ENCODE results near the gene YIF1B. TPM values are rescaled to one million over a fixed set of nuclear protein-coding genes. Genes with fewer than 3 reads are reported as not detected.
A peak's percentile ranks its signal among the peaks of the same experiment; 100 is the strongest.
"Not testable (repeated sequence)": the region's sequence is repeated elsewhere in the genome, so short reads cannot be mapped to it uniquely, and the experiment has no call there.

The YIF1B gene, protein sequence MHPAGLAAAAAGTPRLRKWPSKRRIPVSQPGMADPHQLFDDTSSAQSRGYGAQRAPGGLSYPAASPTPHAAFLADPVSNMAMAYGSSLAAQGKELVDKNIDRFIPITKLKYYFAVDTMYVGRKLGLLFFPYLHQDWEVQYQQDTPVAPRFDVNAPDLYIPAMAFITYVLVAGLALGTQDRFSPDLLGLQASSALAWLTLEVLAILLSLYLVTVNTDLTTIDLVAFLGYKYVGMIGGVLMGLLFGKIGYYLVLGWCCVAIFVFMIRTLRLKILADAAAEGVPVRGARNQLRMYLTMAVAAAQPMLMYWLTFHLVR
- total RNA-seq, result 36.5 TPM
- long read RNA-seq, transcript YIF1B-201 (8 exons, 964 nt), result minor isoform, 9 of 108 reads
- long read RNA-seq, transcript YIF1B-216 (8 exons, 1,181 nt), result major isoform, 44 of 108 reads
- long read RNA-seq, transcript YIF1B-204 (7 exons, 1,404 nt), result minor isoform, 7 of 108 reads
- long read RNA-seq, transcript YIF1B-203 (8 exons, 1,225 nt), result minor isoform, 15 of 108 reads
- long read RNA-seq, partial matches to known transcripts, result 2 of 108 reads
- long read RNA-seq, other reads (novel, unspliced or antisense), result 25 of 108 reads

DNA sequence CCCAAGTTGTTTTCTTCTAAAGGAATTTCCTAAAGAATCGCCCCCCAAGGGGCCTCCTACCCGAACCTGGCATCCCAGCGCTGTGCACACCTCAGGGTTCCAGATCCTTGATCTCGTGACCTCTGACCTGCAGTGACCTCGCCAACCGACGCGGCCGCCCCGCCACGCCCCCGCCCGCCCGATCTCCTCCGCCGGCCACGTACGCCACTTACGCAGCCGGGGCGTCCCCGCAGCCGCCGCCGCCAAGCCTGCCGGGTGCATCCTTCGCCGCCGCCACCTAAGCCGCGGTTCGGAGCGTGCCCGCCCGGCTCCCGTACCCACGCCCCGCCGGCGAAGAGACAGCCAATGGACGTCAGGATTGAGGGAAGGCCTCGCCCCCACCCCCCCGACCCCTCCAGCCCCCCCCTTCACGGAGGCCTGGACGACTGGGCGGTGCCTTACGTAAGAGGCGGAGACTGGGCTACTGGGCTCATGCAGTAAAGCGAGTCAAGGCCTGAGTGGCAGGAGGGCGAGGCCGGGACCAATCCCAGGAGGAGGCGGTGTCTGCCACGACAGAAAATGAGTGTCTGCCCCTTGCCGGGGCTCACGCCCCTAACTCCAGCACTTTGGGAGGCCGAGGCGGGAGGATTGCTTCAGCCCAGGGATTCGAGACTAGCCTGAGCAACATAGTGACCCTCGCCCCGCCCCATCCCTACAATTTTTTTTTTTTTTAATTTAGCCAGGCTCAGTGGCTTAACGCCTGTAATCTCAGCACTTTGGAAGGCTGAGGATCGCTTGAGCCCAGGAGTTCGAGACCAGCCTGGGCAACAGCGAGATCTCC is at the start of gene YIF1B:
Gene YIF1B (minus strand): TSS at position 291 of the 820 bp plus-strand sequence. CDS start 30 bp downstream, at position 261.
- peak; percentile 97 for DNase-seq (ENCODE audit: low spot score)

DNA sequence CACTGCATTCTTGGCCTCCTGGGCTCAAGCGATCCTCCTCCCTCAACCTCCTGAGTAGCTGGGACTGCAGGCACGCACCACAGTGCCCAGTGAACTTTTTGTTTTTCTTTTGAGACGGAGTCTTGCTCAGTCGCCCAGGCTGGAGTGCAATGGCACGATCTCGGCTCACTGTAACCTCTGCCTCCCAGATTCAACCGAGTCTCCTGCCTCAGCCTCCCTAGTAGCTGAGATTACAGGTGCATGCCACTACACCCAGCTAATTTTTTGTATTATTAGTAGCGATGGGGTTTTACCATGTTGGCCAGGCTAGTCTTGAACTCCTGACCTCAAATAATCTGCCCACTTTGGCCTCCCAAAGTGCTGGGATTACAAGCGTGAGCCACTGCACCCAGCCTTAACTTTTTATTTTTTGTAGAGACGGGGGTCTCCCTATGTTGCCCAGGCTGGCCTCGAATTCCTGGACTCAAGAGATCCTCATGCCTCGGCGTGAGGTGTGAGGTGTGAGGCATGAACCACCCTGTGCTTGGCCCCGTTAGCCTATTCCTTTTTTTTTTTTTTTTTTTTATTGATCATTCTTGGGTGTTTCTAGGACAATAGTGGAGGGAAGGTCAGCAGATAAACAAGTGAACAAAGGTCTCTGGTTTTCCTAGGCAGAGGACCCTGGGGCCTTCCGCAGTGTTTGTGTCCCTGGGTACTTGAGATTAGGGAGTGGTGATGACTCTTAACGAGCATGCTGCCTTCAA is 47.4 kb upstream of the YIF1B start:
- DNase-seq (ENCODE audit: low spot score), result not testable (repeated sequence)

DNA sequence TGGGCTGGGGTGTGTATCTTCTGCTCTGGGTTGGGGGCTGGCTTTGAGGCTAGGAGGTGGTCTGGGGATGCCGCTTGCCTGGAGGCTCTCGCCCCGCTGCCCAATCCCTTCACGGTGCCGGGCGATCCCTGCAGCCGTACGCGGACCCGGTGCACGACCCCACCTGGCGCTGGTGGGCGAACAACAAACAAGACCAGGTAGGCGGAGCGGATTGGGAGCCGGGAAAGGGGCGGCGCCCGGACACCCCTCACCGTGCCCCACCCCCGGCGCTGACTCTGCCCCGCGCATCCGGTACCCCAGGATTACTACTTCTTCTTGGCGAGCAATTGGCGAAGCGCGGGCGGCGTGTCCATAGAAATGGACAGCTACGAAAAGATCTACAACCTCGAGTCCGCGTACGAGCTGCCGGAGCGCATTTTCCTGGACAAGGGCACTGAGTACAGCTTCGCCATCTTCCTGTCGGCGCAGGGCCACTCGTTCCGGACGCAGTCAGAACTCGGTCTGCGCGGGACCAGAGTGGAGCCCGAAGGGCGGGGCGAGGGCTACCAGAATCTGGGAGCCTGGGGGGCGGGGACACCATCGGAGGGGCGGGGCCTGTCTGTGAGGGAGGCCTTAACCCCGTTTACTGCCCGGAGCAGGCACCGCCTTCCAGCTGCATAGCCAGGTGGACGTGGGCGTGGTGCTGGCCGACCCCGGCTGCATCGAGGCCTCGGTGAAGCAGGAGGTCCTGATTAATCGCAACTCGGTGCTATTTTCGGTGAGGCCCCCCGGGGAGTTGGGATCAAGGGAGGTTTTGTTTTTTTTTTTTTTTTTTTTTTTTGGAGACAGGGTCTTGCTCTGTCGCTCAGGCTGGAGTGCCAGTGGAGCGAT is 46.6 kb upstream of the YIF1B start:
- DNase-seq (ENCODE audit: low spot score), result peak; percentile 91

DNA sequence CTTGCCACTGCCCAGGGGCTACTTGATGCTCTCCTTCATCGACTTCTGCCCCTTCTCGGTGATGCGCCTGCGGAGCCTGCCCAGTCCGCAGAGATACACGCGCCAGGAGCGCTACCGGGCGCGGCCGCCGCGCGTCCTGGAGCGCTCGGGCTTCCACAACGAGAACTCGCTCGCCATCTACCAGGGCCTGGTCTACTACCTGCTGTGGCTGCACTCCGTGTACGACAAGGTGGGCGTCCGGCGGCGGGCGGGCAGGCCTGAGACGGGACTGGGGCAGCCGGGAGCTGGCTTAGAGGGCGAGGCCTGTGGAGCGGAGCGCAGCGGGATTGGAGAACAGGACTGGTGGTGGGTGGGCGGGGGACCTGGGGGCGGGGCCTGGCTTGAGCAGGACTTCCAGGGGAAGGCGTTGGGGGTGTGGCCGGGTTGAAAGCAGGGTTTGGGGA is 45.9 kb upstream of the YIF1B start:
- peak; percentile 91 for DNase-seq (ENCODE audit: low spot score)

DNA sequence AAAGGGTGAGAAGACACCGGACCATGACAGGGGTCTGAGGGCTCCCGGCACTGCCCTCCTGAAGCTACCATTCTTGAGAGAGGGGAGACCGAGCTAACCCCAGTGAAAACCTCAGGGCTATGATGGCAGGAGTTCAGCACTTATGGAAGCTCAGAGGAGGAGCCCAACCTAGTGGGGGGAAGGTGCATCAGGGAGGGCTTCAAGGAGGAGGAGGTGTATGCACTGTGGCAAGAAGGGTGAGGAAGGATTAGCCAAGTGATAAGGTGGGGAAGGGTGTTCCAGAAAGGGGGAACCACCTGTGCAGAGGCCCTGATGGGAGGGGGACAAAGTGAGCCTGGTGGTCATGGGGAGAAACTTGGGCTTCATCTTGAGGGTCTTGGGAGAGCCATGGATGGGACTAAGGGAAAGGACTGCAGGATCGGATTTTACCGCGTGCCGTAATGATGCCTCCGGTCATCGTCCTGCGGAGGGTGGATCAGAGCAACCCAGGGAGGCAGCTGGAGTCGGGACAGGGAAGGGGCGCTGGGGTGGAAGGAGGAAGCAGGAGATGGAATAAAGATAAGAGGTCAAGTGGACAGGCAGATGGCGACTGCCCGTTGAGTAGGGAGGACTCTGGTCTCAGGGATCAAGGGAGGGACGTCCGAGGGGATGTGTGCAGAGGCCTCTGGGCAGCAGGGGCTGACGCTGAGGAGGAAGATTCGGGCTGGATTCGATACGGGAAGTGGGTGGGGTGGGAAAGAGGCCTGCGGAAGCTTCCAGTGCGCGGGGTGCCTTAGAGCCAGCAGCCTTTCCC is 45.3 kb upstream of the YIF1B start:
- no peak for DNase-seq (ENCODE audit: low spot score)

DNA sequence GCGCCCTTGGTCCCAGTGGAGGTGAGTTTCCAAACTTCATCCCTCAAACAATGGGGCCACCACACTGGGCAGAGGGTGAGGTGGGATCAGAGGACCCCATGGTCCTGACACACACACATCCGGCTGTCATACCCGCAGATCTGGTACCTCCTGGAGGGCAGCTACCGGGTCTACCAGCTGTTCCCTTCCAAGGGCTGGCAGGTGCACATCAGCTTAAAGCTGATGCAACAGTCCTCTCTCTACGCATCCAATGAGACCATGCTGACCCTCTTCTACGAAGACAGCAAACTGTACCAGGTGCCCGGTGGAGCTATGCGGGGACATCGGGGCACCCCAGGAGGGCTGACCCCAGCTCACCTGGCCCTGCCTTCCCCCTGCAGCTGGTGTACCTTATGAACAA is 44.6 kb upstream of the YIF1B start:
- DNase-seq (ENCODE audit: low spot score), result no peak

DNA sequence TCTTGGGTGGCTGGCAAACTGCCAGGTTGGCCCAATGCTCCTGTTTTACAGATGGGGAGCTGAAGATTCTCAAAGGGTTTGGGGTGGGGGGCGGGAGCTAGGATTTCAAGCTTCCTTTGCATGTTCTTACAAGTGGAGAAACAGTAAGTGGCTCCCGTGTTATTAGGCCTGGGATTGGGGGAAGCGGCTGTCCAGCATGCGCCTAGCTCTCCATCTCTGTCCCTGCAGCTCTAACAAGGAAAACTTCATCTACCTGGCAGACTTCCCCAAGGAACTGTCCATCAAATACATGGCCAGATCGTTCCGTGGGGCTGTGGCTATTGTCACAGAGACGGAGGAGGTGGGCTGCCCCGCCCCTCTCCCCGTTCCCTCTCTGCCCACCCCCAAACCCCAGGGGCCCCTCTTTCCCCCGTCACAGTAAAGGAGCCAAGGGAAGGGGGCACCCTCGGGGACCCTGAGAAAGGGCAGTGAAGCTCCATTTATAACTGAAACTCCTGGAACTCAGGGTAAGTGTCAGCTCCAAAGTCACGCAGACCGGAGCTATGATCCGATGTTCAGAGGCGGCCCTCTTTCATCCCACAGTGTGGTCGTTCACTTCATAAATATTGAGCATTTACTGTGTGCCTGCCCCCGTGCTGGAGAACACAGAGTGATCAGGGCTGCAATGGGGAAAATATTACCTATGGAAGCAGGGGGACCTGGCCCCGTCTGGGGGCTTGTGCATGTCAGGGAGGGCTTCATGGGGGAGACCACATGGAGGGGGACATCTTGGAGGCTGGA is 43.7 kb upstream of the YIF1B start:
- DNase-seq (ENCODE audit: low spot score), result no peak

DNA sequence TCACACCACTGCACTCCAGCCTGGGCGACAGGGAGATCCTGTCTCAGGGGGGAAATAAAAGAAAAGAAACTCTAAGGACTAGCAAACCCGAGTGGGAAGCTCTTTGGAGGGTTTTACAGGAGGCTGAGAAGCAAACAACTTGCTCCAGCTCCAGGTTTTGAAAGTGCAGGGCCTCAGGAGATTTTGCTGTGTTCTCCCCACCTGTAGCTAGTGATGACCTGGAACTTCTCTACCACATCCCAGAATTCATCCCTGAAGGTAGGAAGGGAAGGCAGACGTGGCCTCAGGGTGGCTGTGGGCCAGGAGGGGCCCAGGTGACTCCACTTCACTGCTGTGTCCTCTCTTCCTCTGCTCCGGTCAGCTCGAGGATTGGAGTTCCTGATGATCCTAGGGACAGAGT is 42.3 kb upstream of the YIF1B start:
- DNase-seq (ENCODE audit: low spot score), result no peak

DNA sequence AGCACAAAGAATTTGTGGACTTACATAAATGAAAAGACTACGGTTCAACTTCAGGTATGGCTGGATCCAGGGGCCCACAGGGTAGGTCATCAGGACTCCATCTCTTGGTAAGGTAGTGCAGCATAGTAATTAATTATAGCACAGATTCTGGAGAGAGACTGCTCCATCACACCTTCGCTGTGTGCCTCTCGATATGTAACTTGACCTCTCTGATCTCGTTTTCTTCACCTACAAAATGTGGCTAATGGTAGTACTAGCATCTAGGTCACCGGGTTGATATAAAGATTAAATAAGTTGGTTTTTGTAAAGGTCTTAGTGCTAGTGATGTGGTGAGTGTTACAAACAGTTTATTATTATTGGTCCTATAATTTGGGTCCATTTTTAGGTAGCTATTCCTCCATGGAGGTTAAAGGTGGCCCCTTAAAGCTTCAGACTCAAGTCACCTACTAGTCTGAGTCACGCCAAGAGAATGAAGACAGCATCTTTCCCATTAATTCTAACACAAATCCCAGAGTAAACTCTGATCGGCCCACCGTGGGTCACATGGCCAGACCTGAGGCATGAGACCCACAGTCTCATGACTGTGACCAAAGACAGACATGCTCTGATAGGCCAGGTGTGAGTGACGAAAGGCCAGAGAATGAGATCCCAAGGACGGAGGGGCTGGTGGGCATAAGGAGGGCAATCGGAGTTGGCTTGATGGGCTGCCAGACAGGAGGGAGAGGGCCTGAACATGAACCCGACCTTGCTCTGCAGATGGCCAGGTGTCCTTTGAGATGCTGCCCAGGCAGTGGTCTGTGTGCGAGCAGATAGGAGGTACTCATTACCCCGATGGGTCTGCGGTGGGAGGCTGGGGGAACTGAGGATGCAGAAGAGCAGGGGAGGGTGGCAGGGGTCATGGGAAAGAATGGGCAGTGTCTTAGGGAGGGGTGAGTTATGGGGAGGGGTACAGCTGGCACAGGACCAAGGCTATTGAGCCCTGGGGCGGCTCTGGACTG is 40.3 kb upstream of the YIF1B start:
- no peak for DNase-seq (ENCODE audit: low spot score)

DNA sequence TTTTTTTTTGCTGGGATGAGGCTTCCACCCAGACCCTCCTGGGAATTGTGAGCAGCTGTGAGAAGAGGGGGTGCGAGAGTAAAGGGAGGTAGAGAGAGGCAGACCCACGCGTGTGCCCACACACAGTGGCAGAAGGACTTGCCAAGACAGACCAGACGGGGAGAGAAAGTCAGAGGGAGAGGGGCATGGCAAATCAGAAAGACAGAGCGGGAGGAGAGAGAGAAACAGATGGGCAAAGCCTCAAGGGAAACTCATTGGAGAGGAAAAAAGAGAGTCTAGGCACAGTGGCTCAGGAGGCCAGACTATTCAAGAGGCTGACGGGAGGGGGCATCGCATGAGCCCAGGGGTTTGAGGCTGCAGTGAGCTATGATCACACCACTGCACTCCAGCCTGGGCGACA is 36.9 kb upstream of the YIF1B start:
- DNase-seq (ENCODE audit: low spot score), result no peak

DNA sequence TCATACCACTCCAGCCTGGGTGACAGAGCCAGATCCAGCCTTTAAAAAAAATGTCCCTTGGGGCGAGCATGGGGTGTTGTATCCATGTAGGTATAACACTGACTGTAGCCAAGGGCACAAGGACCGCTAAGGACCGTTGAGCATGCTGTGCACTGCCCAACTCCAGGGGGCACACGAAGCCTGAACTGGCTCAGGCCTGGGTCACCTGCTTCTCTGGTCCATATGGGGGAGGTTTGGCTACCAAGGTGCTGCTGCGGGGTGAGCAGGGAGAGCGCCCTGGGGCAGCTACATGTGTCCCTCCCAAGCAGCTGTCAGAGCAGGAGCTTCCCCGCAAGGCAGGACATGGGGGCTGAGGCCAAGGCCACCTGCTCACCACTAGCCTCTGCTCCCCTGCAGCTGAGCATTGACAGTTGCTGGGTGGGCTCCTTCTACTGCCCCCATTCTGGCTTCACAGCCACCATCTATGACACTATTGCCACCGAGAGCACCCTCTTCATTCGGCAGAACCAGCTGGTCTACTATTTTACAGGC is 36.2 kb upstream of the YIF1B start:
- DNase-seq (ENCODE audit: low spot score), result no peak

DNA sequence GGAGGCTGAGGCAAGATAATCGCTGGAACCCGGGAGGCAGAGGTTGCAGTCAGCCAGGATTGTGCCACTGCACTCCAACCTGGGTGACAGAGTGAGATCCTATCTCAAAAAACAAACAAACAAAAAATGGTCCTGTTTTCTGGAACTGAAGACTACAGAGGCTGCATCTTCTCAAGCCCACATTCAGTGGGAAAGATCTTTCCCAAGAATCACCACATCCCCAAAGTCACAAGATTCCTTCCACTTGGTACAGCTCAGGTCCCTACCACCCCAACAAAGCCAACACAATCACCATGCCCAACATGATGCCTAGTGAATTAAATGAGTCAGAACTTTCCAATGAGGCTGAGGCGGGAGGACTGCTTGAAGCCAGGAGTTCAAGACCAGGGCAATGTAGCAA is 35.1 kb upstream of the YIF1B start:
- no peak for DNase-seq (ENCODE audit: low spot score)

DNA sequence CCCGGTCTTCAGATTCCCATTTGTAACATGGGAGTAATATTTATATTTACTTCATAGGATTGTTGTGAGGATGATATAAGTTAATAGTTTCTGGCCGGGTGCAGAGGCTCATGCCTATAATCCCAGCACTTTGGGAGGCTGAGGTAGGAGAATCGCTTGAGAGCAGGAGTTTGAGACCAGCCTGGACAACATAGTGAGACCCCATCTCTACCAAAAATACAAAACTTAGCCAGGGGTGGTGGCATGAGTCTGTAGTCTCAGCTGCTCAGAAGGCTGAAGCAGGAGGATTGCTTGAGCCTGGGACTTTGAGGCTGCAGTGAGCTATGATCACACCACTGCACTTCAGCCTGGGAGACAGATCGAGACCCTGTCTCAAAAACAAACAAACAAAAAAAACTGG is 31.1 kb upstream of the YIF1B start:
- no peak for DNase-seq (ENCODE audit: low spot score)

DNA sequence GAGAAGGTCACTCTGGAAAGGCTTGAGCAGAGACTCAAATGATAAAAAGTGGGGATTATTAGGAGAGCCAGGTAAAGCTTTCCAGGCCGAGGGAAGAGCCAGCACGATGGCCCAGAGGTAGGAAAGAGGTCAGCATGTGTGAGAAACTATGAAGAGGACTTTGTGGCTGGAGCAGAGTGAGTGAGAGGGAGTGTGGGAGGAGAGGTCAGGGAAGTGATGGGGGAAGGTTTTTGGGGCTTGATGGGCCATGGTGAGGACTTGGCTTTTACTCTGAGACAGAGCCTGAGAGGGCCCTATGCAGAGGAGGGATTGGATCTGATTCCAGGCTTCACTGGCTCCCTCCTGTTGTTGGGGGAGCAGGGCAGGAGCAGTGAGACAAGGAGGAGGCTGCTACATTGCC is 25.2 kb upstream of the YIF1B start:
- DNase-seq (ENCODE audit: low spot score), result no peak

DNA sequence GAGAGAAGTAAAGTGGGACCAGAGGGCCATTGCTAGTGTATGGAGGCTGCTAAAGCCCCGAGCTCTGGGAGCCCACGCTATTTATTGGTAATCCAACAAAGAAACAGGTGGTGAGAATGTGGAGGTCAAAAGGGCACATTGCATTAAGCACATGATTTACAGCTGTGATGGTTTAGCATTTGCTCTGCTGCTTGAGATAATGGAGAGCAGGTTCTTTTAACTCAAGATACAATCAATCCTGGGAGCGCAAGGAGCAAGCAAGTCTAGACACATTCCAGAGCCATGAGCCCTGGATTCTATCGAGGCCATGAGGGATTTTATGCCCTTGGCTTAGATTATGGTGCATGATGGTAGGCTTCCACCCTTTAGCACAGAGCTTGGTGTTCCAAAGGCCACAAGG is 23.3 kb upstream of the YIF1B start:
- DNase-seq (ENCODE audit: low spot score), result not testable (repeated sequence)

DNA sequence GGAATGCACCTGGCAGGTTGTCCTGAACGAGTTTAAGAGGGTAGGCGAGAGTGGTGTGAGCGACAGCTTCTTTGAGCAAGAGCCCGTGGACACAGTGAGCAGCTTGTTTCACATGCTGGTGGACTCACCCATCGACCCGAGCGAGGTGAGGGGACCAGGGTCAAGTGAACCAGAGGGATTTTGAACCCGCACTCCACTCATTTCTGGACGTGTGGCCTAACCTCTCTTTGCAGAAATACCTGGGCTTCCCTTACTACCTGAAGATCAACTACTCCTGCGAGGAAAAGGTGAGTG is 21.6 kb upstream of the YIF1B start:
- no peak for DNase-seq (ENCODE audit: low spot score)

DNA sequence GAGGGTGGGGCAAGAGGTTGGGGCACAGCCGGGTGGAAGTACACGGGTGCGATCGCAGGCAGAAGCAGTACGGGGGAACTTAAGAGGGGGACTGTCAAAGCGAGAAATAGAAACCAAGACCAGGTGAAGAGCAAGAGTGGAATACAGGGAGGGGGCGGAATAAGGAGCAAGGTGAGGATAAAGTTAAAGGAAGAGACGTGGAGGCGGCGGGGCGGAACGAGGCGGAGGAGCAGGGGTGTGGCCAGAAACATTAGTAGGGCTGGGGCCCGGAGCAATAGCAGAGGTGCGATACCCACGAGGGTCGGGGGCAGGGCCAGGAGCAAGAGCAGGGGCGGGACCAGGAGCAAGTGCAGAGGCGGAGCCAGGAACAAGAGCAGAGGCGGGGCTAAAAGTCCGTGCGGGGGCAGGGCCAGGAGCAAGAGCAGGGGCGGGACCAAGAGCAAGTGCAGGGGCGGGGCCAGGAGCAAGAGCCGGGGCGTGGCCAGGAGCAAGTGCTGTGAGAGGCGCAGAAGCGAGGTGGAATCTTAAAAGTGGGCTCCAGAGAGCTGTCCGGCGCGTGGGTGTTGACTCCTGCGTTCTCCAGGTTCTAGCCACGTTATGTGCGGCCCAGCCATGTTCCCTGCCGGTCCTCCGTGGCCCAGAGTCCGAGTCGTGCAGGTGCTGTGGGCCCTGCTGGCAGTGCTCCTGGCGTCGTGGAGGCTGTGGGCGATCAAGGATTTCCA is 21.1 kb upstream of the YIF1B start:
- DNase-seq (ENCODE audit: low spot score), result peak; percentile 98
